HG02885 (cell line): ENCODE results near the gene ATE1.
A peak's percentile ranks its signal among the peaks of the same experiment; 100 is the strongest.
"Not testable (repeated sequence)": the region's sequence is repeated elsewhere in the genome, so short reads cannot be mapped to it uniquely, and the experiment has no call there.

ENCODE experiments used
- ATAC-seq: cut with Tn5 transposase; IDR thresholded peaks from one replicate; pipeline ENCODE4 v1.9.1; 2021; ENCODE audit warnings: mild to moderate bottlenecking; ENCODE audit not compliant: unreplicated experiment, poor library complexity

Gene ATE1

GRCh38 chr10:121835376-121835775 lies 92.5 kb downstream of the ATE1 start:
- ATAC-seq = no peak

- no peak for ATAC-seq
Observed at GRCh38 chr10:121834757-121835156, 93.1 kb downstream of the ATE1 start.

GRCh38 chr10:121833387-121833786 lies 94.4 kb downstream of the ATE1 start:
- ATAC-seq = no peak

- no peak for ATAC-seq
Observed at GRCh38 chr10:121832647-121833046, 95.2 kb downstream of the ATE1 start.

GRCh38 chr10:121831777-121832176 lies 96.1 kb downstream of the ATE1 start:
- no peak for ATAC-seq

- no peak for ATAC-seq
Observed at GRCh38 chr10:121831237-121831636, 96.6 kb downstream of the ATE1 start.

- ATAC-seq = no peak
Observed at GRCh38 chr10:121830101-121830500, 97.7 kb downstream of the ATE1 start.

GRCh38 chr10:121828045-121828444 lies 99.8 kb downstream of the ATE1 start:
- no peak for ATAC-seq

- ATAC-seq = not testable (repeated sequence)
Observed at GRCh38 chr10:121826773-121827172, 101.1 kb downstream of the ATE1 start.

GRCh38 chr10:121823993-121824463 lies 103.8 kb downstream of the ATE1 start:
- peak; percentile 59 for ATAC-seq

- ATAC-seq = no peak
Observed at GRCh38 chr10:121822724-121823123, 105.1 kb downstream of the ATE1 start.

GRCh38 chr10:121822180-121822579 lies 105.7 kb downstream of the ATE1 start:
- ATAC-seq = no peak

- no peak for ATAC-seq
Observed at GRCh38 chr10:121819049-121819448, 108.8 kb downstream of the ATE1 start.

- no peak for ATAC-seq
Observed at GRCh38 chr10:121818599-121818998, 109.2 kb downstream of the ATE1 start.

- no peak for ATAC-seq
Observed at GRCh38 chr10:121816197-121816596, 111.6 kb downstream of the ATE1 start.

GRCh38 chr10:121813857-121814256 lies 114.0 kb downstream of the ATE1 start:
- no peak for ATAC-seq

- ATAC-seq = no peak
Observed at GRCh38 chr10:121813211-121813815, 114.5 kb downstream of the ATE1 start.

- ATAC-seq = no peak
Observed at GRCh38 chr10:121812031-121812430, 115.8 kb downstream of the ATE1 start.

- ATAC-seq = no peak
Observed at GRCh38 chr10:121811386-121811785, 116.4 kb downstream of the ATE1 start.

- ATAC-seq = no peak
Observed at GRCh38 chr10:121808835-121809234, 119.0 kb downstream of the ATE1 start.

GRCh38 chr10:121804460-121804859 lies 123.4 kb downstream of the ATE1 start:
- ATAC-seq = no peak

- no peak for ATAC-seq
Observed at GRCh38 chr10:121803611-121804010, 124.2 kb downstream of the ATE1 start.

GRCh38 chr10:121800831-121801230 lies 127.0 kb downstream of the ATE1 start:
- no peak for ATAC-seq
